Measurements from ENCODE around the gene TMEM179.

The TMEM179 gene

GRCh38 chr14:104638927-104639450 is 34.4 kb upstream of the TMEM179 start:
- in situ Hi-C loops (cut with MboI; ENCODE audit: low sequenced_read_pairs) = loop anchor here (25.0 kb wide), 1 partner anchor 552 kb away; the partner anchor contains the start of gene ASPG

DNA sequence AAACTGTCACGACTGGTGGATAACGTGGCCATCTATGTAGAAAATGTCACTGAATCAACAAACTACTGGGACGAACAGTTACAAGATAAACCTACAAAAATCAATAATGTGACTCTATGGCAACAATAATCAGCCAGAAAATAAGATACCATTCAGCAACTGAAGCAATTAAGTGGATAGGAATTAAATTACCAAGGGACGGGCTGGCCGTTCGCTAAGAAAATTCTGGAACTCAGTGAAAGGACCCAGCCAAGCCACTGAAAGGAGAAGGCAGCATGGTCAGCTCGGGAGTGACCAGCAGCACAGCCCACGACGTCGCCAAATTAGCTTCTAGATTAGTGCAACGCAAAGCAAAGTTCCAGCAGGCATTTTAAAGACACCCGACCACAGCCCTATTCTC is 33.6 kb upstream of the TMEM179 start:
- in situ Hi-C loops (cut with MboI; ENCODE audit: low sequenced_read_pairs) = loop anchor here (25.0 kb wide), 1 partner anchor 551 kb away; the partner anchor contains the start of gene ASPG

GRCh38 chr14:104637546-104638003 is 33.0 kb upstream of the TMEM179 start:
- in situ Hi-C loops (cut with MboI; ENCODE audit: low sequenced_read_pairs) = loop anchor here (25.0 kb wide), 1 partner anchor 550 kb away; the partner anchor contains the start of gene ASPG

GRCh38 chr14:104636846-104637545 is 32.4 kb upstream of the TMEM179 start:
- in situ Hi-C loops (cut with MboI; ENCODE audit: low sequenced_read_pairs) = loop anchor here (25.0 kb wide), 1 partner anchor 550 kb away; the partner anchor contains the start of gene ASPG

DNA sequence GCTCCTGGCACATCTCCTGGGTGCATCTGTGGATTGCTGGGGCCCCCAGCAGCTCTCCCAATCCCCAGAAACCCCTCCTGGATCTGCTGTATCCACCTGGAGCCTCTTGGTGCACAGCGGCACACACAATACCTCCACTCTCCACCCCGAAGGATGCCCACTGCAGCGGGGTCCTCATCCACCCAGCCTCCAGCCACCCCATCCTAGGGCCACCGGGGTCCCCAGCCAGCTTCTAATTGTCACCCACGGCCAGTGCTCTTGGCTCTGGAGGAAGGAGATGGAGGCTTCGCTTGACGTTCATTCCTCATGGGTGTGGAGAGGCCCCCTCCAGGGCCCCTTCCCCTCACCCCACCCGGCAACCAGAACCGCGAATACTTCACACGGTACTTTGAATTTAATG is 31.6 kb upstream of the TMEM179 start:
- in situ Hi-C loops (cut with MboI; ENCODE audit: low sequenced_read_pairs) = loop anchor here (25.0 kb wide), 1 partner anchor 549 kb away; the partner anchor contains the start of gene ASPG

GRCh38 chr14:104635717-104636116 is 31.1 kb upstream of the TMEM179 start:
- in situ Hi-C loops (cut with MboI; ENCODE audit: low sequenced_read_pairs) = loop anchor here (25.0 kb wide), 1 partner anchor 548 kb away; the partner anchor contains the start of gene ASPG

GRCh38 chr14:104634886-104635570 is 30.5 kb upstream of the TMEM179 start:
- in situ Hi-C loops (cut with MboI; ENCODE audit: low sequenced_read_pairs) = loop anchor here (25.0 kb wide), 1 partner anchor 548 kb away; the partner anchor contains the start of gene ASPG

GRCh38 chr14:104634138-104634760 is 29.7 kb upstream of the TMEM179 start:
- in situ Hi-C loops (cut with MboI; ENCODE audit: low sequenced_read_pairs) = loop anchor here (25.0 kb wide), 1 partner anchor 547 kb away; the partner anchor contains the start of gene ASPG

DNA sequence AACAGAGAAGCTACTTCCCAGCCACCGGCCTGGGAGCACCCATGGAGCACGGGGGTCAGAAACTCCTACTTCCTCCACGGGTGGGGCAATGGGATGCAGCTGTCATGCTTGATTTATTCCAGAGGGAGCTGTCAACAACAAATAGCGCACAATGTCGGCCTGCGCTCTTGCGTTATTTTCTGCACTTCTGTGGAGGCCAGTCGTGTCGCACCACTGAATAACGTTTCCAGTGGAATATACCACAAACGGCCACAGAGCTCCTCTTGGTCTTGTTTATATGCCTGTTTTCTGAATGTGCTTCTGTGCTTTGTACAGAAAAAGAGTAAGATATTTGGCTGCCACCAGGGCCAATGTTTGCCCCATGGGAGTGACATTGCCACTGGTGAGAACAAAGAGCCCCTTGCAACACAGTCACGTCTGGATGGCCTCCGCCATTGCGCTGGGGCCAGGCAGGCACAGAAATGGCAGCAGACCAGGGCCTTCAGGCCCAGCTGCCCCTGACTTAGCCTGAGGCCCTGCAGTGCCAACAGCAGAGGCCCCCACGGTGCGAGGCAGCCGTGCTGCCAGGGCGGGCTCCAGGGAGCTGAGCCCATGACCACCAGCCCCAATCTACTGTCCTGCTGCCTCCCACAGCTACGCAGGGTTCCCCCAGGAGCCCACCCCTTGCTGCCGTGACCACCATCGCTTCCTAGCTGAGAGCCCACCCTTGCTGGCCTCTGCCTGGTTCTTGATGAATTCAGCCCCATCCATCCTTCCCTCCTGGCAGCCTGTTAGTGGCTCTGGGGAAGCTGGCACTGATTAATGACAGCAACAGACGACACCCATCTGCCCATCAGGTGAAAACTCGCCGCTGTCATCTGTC is 28.9 kb upstream of the TMEM179 start:
- in situ Hi-C loops (cut with MboI; ENCODE audit: low sequenced_read_pairs) = loop anchor here (25.0 kb wide), 1 partner anchor 546 kb away; the partner anchor contains the start of gene ASPG

GRCh38 chr14:104632781-104633180 is 28.2 kb upstream of the TMEM179 start:
- in situ Hi-C loops (cut with MboI; ENCODE audit: low sequenced_read_pairs) = loop anchor here (25.0 kb wide), 1 partner anchor 545 kb away; the partner anchor contains the start of gene ASPG

DNA sequence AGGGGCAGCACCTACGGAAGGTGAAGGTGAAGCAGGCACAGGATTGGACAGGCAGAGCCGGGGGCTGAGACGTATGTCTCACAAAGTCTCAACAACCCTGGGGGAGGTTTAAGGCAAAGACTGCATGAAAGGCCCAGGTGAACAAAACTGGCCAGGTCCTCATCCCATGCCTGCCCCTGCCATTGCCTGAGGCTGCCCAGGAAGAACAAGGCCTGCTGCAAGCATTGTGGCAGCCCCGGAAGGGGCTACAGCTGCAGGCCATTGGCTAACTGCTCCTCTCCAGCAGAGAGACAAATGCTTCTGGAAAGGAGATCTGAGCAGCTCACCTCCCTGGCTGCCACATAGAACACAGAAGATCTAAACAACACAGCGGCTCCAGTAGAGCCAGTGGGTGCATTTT is 20.4 kb upstream of the TMEM179 start:
- in situ Hi-C loops (cut with MboI; ENCODE audit: low sequenced_read_pairs) = loop anchor here (25.0 kb wide), 1 partner anchor 538 kb away; the partner anchor contains the start of gene ASPG

GRCh38 chr14:104614126-104614812 is 9.7 kb upstream of the TMEM179 start:
- in situ Hi-C loops (cut with MboI; ENCODE audit: low sequenced_read_pairs) = no loop called here

GRCh38 chr14:104611881-104612280 is 7.3 kb upstream of the TMEM179 start:
- in situ Hi-C loops (cut with MboI; ENCODE audit: low sequenced_read_pairs) = no loop called here

DNA sequence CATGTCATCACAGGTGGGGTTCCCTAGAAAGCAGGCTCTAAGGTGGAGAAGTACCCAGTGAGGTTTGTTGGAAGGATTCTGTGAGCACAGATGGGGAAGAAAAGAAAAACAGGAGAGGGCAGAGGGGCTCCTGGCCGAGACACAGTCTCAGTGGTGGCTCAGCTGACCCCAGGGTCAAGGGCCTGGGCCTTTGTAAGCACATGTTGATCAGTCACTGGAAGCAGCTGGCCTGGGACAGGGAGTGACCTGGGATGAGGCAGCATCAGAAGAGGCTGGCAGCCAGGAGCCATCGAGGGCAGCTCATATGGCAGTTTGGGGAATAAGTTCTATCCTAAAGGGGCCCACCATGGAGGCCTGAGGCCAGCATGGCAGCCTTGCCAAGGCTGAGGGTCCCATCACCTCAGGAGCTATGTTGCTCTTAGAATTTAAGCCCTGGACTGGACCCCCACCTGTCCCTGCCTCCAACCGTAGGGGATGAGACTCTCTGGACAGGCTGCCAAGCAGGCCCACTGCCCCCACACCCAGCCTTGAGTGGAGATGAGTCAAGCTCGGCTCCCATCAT is 6.3 kb upstream of the TMEM179 start:
- in situ Hi-C loops (cut with MboI; ENCODE audit: low sequenced_read_pairs) = no loop called here

DNA sequence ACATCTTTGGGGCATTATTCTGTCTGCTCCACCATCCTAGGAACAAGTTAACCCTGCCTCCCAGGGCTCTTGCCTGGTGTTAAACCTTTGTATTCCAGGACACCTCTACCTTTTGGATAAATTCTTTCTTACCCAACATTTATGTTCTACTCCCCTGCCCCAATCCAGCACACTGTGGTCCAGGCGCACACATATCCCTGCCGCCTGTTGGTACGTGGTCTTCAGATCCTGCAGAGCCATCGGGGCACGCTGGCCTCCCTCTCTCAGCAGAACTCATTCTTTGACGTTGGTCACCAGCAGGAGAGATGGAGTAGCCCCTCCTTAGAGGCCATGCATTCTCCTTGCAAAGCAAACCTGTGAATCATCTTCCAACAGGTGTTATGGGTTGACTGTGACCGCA is 5.1 kb upstream of the TMEM179 start:
- in situ Hi-C loops (cut with MboI; ENCODE audit: low sequenced_read_pairs) = no loop called here

GRCh38 chr14:104603711-104604401 is 716 bp downstream of the TMEM179 start:
- in situ Hi-C loops (cut with MboI; ENCODE audit: low sequenced_read_pairs) = no loop called here

DNA sequence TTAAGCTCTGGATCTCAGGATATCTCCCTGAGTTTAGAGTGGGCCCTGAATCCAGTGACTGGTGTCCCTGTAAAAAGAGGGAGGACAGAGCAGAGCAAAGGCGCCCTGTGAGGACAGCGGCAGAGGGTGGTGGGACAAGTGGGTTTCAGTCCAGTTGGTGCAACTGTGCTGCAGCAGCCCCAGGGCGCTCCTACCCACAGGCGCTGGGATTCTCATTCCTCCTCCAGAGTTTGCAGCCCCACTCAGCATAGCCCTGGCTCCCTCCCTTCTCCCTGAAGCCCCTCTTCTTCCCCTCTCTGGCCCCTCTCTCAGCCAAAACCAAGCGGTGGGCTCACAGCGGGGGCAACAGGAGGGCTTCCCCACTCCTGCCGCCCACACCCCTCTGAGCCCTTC is 1.6 kb downstream of the TMEM179 start:
- in situ Hi-C loops (cut with MboI; ENCODE audit: low sequenced_read_pairs) = no loop called here

GRCh38 chr14:104602315-104602932 is 2.1 kb downstream of the TMEM179 start:
- in situ Hi-C loops (cut with MboI; ENCODE audit: low sequenced_read_pairs) = no loop called here
